ENCODE measurements around the gene CPNE4. TPM values are rescaled to one million over a fixed set of nuclear protein-coding genes. Genes with fewer than 3 reads are reported as not detected.

CPNE4 gene
- total RNA-seq, 1 experiment from 2014 or later: 0.41 TPM

DNA sequence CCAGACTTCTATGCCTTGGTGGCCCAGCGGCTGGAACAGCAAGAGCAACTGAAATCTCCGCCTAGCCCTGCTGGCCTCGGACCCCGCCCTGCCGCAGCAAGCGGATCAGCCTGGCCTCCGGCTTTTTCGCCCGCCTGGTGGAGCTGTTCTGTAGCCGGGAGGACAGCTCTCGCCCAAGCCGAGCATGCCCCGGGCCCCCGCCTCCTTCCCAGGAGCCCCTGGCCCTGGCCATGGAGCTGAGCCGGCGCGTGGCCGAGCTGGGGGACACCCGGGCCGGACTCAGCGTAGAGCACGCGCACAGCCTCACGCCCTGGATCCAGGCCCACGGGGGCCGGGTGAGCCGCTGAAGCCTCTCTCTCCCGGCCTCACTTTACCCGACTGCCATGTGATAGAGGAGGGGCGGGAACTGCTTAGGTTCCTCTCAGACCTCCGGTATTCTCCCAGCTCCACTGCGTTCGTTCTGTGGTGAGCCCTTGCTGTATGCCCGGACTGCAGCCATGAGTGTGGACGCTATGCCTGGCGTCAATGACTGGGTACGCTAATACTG is 507.9 kb downstream of the CPNE4 start:
- ChIA-PET POLR2A (no interaction called here), CTCF (no interaction called here)
- no peak overlapping the region for H3K4me3 ChIP-seq (ENCODE audit: low read depth, low read length)
- TF ChIP-seq, protein P1, sequence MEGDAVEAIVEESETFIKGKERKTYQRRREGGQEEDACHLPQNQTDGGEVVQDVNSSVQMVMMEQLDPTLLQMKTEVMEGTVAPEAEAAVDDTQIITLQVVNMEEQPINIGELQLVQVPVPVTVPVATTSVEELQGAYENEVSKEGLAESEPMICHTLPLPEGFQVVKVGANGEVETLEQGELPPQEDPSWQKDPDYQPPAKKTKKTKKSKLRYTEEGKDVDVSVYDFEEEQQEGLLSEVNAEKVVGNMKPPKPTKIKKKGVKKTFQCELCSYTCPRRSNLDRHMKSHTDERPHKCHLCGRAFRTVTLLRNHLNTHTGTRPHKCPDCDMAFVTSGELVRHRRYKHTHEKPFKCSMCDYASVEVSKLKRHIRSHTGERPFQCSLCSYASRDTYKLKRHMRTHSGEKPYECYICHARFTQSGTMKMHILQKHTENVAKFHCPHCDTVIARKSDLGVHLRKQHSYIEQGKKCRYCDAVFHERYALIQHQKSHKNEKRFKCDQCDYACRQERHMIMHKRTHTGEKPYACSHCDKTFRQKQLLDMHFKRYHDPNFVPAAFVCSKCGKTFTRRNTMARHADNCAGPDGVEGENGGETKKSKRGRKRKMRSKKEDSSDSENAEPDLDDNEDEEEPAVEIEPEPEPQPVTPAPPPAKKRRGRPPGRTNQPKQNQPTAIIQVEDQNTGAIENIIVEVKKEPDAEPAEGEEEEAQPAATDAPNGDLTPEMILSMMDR (IDR thresholded peaks at IDR 0.05; ENCODE audit: insufficient read depth in 1 of 2, low read depth in 1 of 2, low read length in 1 of 2, severe bottlenecking in 1 of 2, unreplicated experiment in 1 of 2): no peak
- no peaks in the 10 kb centered on the region for H3K27me3 ChIP-seq (replicated peaks; ENCODE audit: control insufficient read depth, insufficient read depth, low read length)
- Mint-ChIP-seq H3K9me3 (ENCODE audit: unreplicated experiment) (no peaks in the 10 kb centered on the region), H3K36me3 (ENCODE audit: insufficient read depth, unreplicated experiment) (no peaks in the 10 kb centered on the region), H3K4me3 (ENCODE audit: unreplicated experiment) (no peak overlapping the region), H3K4me1 (ENCODE audit: low read depth, unreplicated experiment) (no peaks in the 10 kb centered on the region), H3K27ac (ENCODE audit: unreplicated experiment) (no peak overlapping the region), H3K27me3 (ENCODE audit: insufficient read depth, unreplicated experiment) (peaks cover 6% of the 10 kb centered on the region)
- no peaks in the 10 kb centered on the region for H3K36me3 ChIP-seq (ENCODE audit: control insufficient read depth, insufficient read depth, low read length)
- no peaks in the 10 kb centered on the region for H3K9me3 ChIP-seq
- no TSS peak for BruUV-seq (replicated peaks)
- H3K4me1 ChIP-seq: no peaks in the 10 kb centered on the region
- intact Hi-C loops (cut with micrococcal nuclease; ENCODE audit: unreplicated experiment): no loop called here
- no peak for DNase-seq

- ChIA-PET POLR2A (no interaction called here), CTCF (no interaction called here)
- BruUV-seq (replicated peaks): no TSS peak
- intact Hi-C loops (cut with micrococcal nuclease; ENCODE audit: unreplicated experiment): no loop called here
- H3K4me1 ChIP-seq: no peaks in the 10 kb centered on the region
- H3K36me3 Mint-ChIP-seq (ENCODE audit: insufficient read depth, unreplicated experiment): no peaks in the 10 kb centered on the region
- H3K4me1 Mint-ChIP-seq (ENCODE audit: low read depth, unreplicated experiment): no peaks in the 10 kb centered on the region
- H3K9me3 Mint-ChIP-seq (ENCODE audit: unreplicated experiment): peaks cover 1% of the 10 kb centered on the region
- H3K27me3 Mint-ChIP-seq (ENCODE audit: insufficient read depth, unreplicated experiment): peaks cover 7% of the 10 kb centered on the region
- no peaks in the 10 kb centered on the region for H3K27me3 ChIP-seq (replicated peaks; ENCODE audit: control insufficient read depth, insufficient read depth, low read length)
- no peak overlapping the region for H3K27ac Mint-ChIP-seq (ENCODE audit: unreplicated experiment)
- no peak for DNase-seq
- no peak overlapping the region for H3K4me3 Mint-ChIP-seq (ENCODE audit: unreplicated experiment)
- H3K4me3 ChIP-seq (ENCODE audit: low read depth, low read length): no peak overlapping the region
- no peaks in the 10 kb centered on the region for H3K9me3 ChIP-seq
- no peaks in the 10 kb centered on the region for H3K36me3 ChIP-seq (ENCODE audit: control insufficient read depth, insufficient read depth, low read length)
- TF ChIP-seq, protein P1 (IDR thresholded peaks at IDR 0.05; ENCODE audit: insufficient read depth in 1 of 2, low read depth in 1 of 2, low read length in 1 of 2, severe bottlenecking in 1 of 2, unreplicated experiment in 1 of 2): no peak
Measured at GRCh38 chr3:131518680-131519079, 516.1 kb downstream of the CPNE4 start.

GRCh38 chr3:131505421-131505820 is 529.4 kb downstream of the CPNE4 start:
- no peak overlapping the region for H3K27ac Mint-ChIP-seq (ENCODE audit: unreplicated experiment)
- POLR2A ChIA-PET: no interaction called here
- peaks cover 7% of the 10 kb centered on the region for H3K27me3 Mint-ChIP-seq (ENCODE audit: insufficient read depth, unreplicated experiment)
- TF ChIP-seq, protein P1 (IDR thresholded peaks at IDR 0.05; ENCODE audit: insufficient read depth in 1 of 2, low read depth in 1 of 2, low read length in 1 of 2, severe bottlenecking in 1 of 2, unreplicated experiment in 1 of 2): no peak
- H3K9me3 Mint-ChIP-seq (ENCODE audit: unreplicated experiment): no peaks in the 10 kb centered on the region
- no peak overlapping the region for H3K4me3 Mint-ChIP-seq (ENCODE audit: unreplicated experiment)
- BruUV-seq (replicated peaks): no TSS peak
- Histone ChIP-seq H3K27me3 (replicated peaks; ENCODE audit: control insufficient read depth, insufficient read depth, low read length) (no peaks in the 10 kb centered on the region), H3K36me3 (ENCODE audit: control insufficient read depth, insufficient read depth, low read length) (no peaks in the 10 kb centered on the region), H3K4me3 (ENCODE audit: low read depth, low read length) (no peak overlapping the region), H3K4me1 (0 out of 2 replicates have a peak, but pooled peaks cover 3% of the 10 kb centered on the region), H3K9me3 (no peaks in the 10 kb centered on the region)
- CTCF ChIA-PET: no interaction called here
- H3K4me1 Mint-ChIP-seq (ENCODE audit: low read depth, unreplicated experiment): no peaks in the 10 kb centered on the region
- intact Hi-C loops (cut with micrococcal nuclease; ENCODE audit: unreplicated experiment): no loop called here
- H3K36me3 Mint-ChIP-seq (ENCODE audit: insufficient read depth, unreplicated experiment): peaks cover 14% of the 10 kb centered on the region
- no peak for DNase-seq
